ENCODE data around the gene CUX1. TPM values are rescaled to one million over a fixed set of nuclear protein-coding genes. Genes with fewer than 3 reads are reported as not detected.
A peak's percentile ranks its signal among the peaks of the same experiment; 100 is the strongest.

Gene CUX1
- polyA plus RNA-seq, 3 donors from 2014 or later = 3.1 to 25.9 (median 12.5) TPM

DNA sequence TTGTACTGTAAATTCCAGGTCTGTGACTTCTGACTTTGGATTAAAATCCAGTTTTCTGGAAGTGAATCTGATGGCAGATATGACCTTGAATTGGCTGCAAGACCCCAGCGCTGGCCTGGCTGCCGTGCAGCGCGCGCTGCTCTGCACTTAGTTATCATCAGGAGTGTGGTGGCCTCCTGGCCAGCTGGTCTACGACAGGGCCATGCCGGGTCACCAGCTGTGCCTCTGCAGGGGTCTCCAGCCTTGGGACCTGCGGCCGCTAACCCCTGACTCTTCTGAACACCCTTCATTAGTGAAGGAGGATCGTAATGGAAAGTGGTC, 278.5 kb downstream of the CUX1 start:
- peaks cover 0 to 6% (median 4%) of the 10 kb centered on the region in 3 donors for H3K36me3 Mint-ChIP-seq
- H3K27me3 Mint-ChIP-seq (ENCODE audit: low read depth in 3 of 3) = no peaks in the 10 kb centered on the region
- H3K4me1 Mint-ChIP-seq = no peaks in the 10 kb centered on the region
- H3K27ac Mint-ChIP-seq = no peak overlapping the region
- no peaks in the 10 kb centered on the region for H3K9me3 Mint-ChIP-seq
- DNase-seq = no peak
- no peak overlapping the region for H3K4me3 Mint-ChIP-seq

DNA sequence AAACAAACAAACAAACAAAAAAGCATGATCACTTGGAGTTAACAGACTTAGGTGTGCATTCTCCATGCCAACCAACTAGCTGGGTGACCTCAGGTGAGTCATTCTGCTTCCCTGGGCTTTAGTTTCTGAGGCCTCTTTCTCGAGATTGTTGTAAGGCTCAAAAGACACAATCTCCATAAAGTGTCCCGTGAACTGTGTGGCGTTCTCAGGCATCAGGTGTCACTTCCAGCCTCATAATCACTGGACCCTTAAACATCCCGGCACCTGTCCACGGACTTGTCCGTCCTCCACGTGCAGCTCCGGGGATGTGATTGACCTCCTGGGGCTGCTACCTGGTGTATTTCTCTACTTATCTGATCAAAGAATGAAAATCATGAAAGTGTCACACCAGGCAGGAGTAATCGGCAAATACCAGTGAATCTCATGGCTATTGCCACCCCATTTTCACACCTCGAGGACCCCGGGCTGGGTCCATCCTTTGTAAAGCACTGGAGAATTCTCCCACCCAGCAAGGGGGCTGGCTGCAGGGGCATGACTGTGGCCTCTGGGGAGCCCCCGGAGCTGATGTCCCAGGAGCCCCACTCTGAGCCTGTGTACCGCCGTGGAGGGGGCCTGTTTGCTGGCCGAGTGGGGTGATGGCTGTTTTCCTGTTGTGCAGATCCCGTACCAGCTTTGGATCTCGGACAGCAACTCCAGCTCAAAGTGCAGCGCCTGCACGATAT, 279.4 kb downstream of the CUX1 start:
- H3K4me1 Mint-ChIP-seq = no peaks in the 10 kb centered on the region
- no peaks in the 10 kb centered on the region for H3K27me3 Mint-ChIP-seq (ENCODE audit: low read depth in 3 of 3)
- H3K36me3 Mint-ChIP-seq = peaks cover 0 to 6% (median 4%) of the 10 kb centered on the region in 3 donors
- DNase-seq = no peak
- no peak overlapping the region for H3K4me3 Mint-ChIP-seq
- H3K27ac Mint-ChIP-seq = no peak overlapping the region
- no peaks in the 10 kb centered on the region for H3K9me3 Mint-ChIP-seq

DNA sequence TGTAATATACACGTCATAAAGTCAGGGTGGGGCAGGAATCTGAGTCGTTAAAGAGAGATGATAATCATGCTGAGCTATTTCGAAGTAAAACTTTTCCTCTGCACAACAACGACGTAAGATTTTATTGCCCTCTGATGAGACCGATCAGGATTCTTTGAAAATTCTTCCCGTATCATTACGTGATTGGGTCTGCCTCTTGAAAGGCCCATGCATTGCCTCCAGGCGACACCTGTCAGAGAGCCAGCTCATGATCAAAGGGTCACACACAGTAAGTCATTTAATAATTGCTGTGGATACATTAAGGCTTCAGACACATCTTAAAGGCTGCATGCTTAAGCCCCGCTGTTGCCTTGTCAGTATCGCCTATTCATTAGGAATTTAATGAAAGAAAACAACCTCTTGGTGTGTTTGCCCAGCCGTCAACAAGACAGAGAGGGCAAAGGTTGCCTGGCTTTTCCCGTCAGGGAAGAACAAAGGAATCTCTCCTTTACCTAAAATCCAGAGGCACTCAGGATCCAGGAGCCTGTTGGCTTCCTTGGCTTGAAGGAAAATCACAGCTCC, 280.3 kb downstream of the CUX1 start:
- Mint-ChIP-seq H3K9me3 (no peaks in the 10 kb centered on the region), H3K36me3 (no peaks in the 10 kb centered on the region), H3K27ac (no peak overlapping the region), H3K27me3 (ENCODE audit: low read depth in 3 of 3) (no peaks in the 10 kb centered on the region), H3K4me1 (no peaks in the 10 kb centered on the region), H3K4me3 (no peak overlapping the region)
- DNase-seq = no peak

DNA sequence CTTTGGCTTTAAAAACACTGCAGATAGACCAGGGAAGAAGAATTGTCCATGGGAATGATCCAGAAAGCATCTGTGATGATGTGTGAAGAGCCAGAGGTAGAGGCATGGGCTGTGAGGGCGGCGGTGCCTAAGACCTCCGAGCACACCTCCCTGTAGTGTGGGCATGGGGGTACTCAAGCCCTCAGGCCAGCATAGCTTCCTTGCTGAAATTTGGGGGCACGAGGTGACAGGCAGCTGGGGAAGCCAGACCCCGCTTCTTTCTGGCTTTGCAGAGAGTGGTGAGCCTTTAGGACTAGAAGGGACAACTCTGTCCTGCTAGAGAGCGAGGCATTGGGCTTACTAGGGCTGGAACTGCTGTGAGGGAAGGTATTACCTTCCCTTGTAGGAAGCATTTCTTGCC, 281.6 kb downstream of the CUX1 start:
- Mint-ChIP-seq H3K36me3 (peaks cover 7 to 9% (median 8%) of the 10 kb centered on the region in 3 donors), H3K4me3 (no peak overlapping the region), H3K27me3 (ENCODE audit: low read depth in 3 of 3) (no peaks in the 10 kb centered on the region), H3K9me3 (no peaks in the 10 kb centered on the region), H3K27ac (no peak overlapping the region), H3K4me1 (peaks cover 0 to 2% of the 10 kb centered on the region in 2 donors)
- DNase-seq = no peak

DNA sequence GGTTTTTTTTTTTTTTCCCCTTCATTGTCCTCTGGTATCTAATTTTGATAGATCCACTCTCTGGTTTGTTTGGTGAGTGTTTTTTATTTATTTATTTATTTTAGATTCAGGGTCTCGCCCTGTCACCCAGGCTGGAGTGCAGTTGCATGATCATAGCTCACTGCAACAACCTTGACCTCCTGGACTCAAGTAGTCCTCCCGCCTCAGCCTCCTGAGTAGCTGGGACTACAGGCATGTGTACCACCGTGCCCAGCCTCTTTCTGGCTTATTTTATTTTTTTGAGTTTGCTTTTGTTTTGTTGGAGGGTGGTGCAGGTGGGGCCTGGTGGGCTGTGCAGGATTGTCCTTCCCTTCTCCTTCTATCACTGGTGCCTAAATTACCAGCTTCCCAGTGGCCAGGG, 282.0 kb downstream of the CUX1 start:
- no peak overlapping the region for H3K4me3 Mint-ChIP-seq
- H3K4me1 Mint-ChIP-seq = peaks cover 0 to 2% of the 10 kb centered on the region in 2 donors
- no peaks in the 10 kb centered on the region for H3K27me3 Mint-ChIP-seq (ENCODE audit: low read depth in 3 of 3)
- no peak overlapping the region for H3K27ac Mint-ChIP-seq
- no peak for DNase-seq
- H3K36me3 Mint-ChIP-seq = peaks cover 12 to 14% (median 12%) of the 10 kb centered on the region in 3 donors
- H3K9me3 Mint-ChIP-seq = no peaks in the 10 kb centered on the region

DNA sequence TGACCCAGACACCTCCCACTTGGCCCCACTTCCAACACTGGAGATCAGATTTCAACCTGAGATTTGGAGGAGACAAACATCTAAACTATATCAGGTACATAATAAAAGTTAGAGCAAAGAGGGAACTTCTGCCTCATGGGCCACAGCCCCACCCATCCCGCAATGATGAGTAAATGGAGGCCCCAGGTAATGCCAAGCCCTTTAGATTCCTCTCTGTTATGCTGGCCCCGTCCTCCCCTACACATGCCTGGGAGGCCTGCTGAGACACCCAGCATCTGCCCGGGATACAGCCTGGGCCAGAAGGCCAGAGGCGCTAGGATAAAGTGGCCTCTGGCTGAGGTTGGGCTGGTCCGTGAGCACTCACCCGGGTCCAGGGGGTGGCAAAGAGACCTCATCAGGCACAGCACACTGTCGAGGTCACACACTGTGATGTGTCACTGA, 283.7 kb downstream of the CUX1 start:
- H3K9me3 Mint-ChIP-seq = no peaks in the 10 kb centered on the region
- no peak for DNase-seq
- peaks cover 0 to 2% of the 10 kb centered on the region in 2 donors for H3K4me1 Mint-ChIP-seq
- H3K36me3 Mint-ChIP-seq = peaks cover 19 to 20% (median 20%) of the 10 kb centered on the region in 3 donors
- H3K27ac Mint-ChIP-seq = no peak overlapping the region
- no peak overlapping the region for H3K4me3 Mint-ChIP-seq
- no peaks in the 10 kb centered on the region for H3K27me3 Mint-ChIP-seq (ENCODE audit: low read depth in 3 of 3)

DNA sequence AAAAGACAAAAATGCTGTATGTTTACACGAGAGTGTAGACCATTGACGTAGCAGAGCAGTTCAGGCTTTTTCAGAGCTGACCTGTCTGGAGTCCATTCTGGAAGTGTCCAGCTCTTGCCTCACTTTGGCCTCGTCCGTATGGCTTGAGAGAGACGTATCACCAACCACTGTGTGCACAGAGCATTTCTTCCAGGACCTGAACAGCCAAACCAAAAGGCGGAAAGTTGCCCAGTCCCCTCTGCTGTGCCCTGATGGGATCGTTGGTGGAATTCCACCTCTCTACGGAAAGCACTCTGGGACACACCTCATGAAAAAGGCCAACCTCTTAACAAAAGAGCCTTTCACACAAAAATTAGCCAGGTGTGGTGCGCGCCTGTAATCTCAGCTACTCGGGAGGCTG, 284.5 kb downstream of the CUX1 start:
- H3K4me3 Mint-ChIP-seq = no peak overlapping the region
- no peak overlapping the region for H3K27ac Mint-ChIP-seq
- no peaks in the 10 kb centered on the region for H3K27me3 Mint-ChIP-seq (ENCODE audit: low read depth in 3 of 3)
- peaks cover 0 to 2% of the 10 kb centered on the region in 2 donors for H3K4me1 Mint-ChIP-seq
- no peaks in the 10 kb centered on the region for H3K9me3 Mint-ChIP-seq
- DNase-seq = no peak
- peaks cover 20% of the 10 kb centered on the region in 3 donors for H3K36me3 Mint-ChIP-seq

DNA sequence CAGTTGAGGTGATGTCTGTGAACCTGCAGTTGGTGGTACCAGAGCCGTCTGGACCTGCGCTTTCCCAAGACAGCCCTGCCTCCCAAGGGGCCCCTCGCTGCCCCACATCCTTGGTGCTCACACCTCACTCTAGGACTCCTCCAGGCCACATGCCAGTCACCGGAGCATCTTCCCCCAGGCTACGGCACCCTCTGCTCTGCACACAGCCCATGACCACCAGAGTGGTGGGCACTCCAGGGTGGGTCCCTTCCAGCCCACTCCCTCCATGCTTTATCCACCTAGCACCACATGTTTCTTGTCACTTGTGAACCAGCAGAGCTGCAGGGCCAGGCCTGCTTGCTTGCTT, 285.6 kb downstream of the CUX1 start:
- H3K36me3 Mint-ChIP-seq = peaks cover 20 to 22% (median 20%) of the 10 kb centered on the region in 3 donors
- no peaks in the 10 kb centered on the region for H3K9me3 Mint-ChIP-seq
- no peaks in the 10 kb centered on the region for H3K27me3 Mint-ChIP-seq (ENCODE audit: low read depth in 3 of 3)
- DNase-seq = no peak
- H3K4me1 Mint-ChIP-seq = peaks cover 0 to 2% of the 10 kb centered on the region in 2 donors
- H3K27ac Mint-ChIP-seq = peak overlapping the region in 1 of 6 donors; percentile 67
- no peak overlapping the region for H3K4me3 Mint-ChIP-seq

DNA sequence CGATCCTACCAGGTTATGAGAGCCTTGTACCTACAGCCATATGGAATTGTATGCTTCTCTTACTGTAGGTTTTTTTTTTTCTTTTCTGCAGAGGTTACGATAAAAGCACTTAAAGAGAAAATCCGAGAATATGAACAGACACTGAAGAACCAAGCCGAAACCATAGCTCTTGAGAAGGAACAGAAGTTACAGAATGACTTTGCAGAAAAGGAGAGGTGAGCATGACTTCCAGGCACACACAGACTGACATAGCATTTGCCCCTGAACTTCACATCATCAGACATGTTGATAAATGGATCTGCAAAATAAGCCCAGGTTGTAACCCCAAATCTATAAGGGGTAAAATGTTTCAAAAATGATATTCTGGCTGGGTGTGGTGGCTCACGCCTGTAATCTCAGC, 286.8 kb downstream of the CUX1 start:
- no peak overlapping the region for H3K27ac Mint-ChIP-seq

DNA sequence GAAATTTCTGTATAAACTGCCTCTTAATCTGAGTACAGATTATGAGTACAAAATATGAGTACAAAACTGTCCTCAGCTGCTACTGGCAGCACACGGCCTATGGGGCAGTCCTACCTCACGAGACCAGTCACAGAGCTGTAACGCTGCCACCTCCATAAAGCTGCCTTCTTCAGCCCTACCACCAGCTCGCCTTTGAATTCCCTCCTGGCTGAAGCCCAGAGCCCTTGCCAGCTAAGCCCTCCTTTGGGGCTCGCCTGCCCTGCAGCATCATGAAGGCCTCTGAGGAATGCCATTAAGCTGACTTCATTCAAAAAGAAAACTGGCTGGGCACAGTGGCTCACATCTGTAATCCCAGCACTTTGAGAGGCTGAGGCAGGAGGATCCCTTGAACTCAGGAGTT, 289.2 kb downstream of the CUX1 start:
- Mint-ChIP-seq H3K4me3 (no peak overlapping the region), H3K27ac (no peak overlapping the region), H3K4me1 (peaks cover 0 to 2% of the 10 kb centered on the region in 2 donors), H3K9me3 (no peaks in the 10 kb centered on the region), H3K36me3 (peaks cover 20 to 23% (median 22%) of the 10 kb centered on the region in 3 donors), H3K27me3 (ENCODE audit: low read depth in 3 of 3) (no peaks in the 10 kb centered on the region)
- DNase-seq = no peak

More for the DNA sequence above, 286.8 kb downstream of the CUX1 start:
- H3K27me3 Mint-ChIP-seq (ENCODE audit: low read depth in 3 of 3) = no peaks in the 10 kb centered on the region
- H3K9me3 Mint-ChIP-seq = no peaks in the 10 kb centered on the region
- peaks cover 0 to 2% of the 10 kb centered on the region in 2 donors for H3K4me1 Mint-ChIP-seq
- H3K4me3 Mint-ChIP-seq = no peak overlapping the region
- no peak for DNase-seq
- peaks cover 20 to 22% (median 20%) of the 10 kb centered on the region in 3 donors for H3K36me3 Mint-ChIP-seq

DNA sequence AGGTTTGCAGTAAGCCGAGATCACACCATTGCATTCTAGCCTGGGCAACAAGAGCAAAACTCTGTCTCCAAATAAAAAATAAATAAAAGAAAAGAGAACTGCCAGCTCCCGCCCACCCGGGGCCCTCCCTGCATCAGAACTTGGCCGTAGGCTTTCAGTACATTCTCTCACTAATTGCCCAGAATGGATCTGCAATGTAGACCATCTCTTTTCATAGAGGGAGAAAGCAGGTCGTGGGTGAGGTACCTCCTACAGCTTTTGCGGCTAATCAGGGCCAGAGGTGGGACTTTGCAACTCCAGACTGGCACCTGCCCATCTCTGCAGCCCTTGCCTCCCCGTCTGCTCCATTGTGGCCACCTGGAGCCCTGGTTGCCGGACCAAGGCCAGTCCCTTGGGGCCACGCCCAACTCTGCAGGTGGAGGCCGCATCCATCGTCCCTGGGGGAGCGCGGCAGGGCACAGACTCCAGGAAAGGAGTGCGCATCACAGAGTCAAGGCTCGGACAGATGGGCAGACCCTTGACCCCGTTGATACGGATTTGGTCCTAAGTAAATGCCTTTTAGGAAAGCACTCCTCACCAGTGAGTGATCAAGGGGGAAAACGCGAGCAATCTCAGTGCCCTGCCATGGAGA, 290.2 kb downstream of the CUX1 start:
- Mint-ChIP-seq H3K4me1 (peaks cover 0 to 2% of the 10 kb centered on the region in 2 donors), H3K4me3 (no peak overlapping the region), H3K27me3 (ENCODE audit: low read depth in 3 of 3) (no peaks in the 10 kb centered on the region), H3K36me3 (peaks cover 20 to 23% (median 22%) of the 10 kb centered on the region in 3 donors), H3K27ac (no peak overlapping the region), H3K9me3 (no peaks in the 10 kb centered on the region)
- DNase-seq = no peak

DNA sequence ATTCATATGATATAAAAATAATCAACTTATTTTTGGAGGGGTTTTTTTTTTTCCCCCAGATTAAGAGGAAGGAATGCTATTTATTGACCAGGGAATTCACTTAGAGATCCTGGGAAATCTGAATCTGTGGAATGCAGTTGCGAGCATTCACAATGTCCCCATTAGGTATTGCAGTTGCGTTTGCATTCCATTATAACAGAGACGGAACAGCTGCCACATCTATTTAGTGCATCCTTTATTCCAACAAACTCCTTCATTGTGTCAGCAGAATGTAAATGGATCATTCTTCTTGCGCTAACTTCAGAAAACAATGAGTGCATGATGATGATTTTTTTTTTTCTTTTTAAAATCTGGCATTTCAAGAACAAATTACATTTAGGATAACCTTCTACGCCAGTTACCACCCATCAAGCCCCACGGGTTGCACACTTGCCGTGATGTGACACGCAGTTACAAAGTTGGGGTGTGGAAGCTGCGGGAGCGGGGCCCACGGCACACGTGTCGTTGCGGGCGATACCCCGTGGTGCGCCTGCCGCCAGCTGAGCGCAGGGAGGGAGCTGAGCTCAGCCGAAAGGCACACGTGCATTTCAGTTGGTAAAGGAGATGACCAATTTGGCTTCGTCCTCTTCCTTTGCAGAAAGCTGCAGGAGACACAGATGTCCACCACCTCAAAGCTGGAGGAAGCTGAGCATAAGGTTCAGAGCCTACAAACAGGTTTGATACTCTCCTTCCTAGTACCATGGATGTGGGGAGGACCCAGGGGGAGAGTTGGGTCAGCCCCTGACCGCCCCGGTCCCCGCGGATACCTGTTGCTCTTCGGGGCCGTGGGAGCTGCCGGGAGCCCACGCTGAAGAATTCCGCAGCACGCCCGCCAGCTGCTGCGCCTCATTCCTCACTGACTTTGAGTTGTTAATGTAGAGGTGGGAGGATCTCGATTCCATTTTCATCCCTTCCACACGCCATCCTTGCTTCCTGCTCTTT, 293.9 kb downstream of the CUX1 start:
- no peak for DNase-seq
- H3K27me3 Mint-ChIP-seq (ENCODE audit: low read depth in 3 of 3) = no peaks in the 10 kb centered on the region
- no peak overlapping the region for H3K27ac Mint-ChIP-seq
- no peaks in the 10 kb centered on the region for H3K9me3 Mint-ChIP-seq
- H3K4me3 Mint-ChIP-seq = no peak overlapping the region
- H3K4me1 Mint-ChIP-seq = no peaks in the 10 kb centered on the region
- peaks cover 18 to 21% (median 19%) of the 10 kb centered on the region in 3 donors for H3K36me3 Mint-ChIP-seq

DNA sequence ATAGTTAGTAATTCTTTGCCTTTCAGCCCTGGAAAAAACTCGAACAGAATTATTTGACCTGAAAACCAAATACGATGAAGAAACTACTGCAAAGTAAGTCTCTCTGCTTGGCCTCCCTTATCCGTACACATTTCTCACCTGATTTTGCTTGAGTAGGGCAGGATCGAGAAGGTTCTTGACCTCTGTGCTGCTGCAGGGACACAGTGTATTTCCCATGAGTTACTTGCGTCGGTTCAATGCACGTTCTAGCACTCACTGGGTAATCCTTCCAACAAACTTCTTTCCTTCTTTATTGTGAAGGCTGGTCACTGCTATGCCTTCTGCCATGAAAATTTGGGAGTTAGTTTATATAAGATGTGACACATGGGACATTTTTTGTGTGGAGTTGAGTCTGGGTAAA, 297.8 kb downstream of the CUX1 start:
- no peaks in the 10 kb centered on the region for H3K4me1 Mint-ChIP-seq
- no peak overlapping the region for H3K4me3 Mint-ChIP-seq
- no peak for DNase-seq
- H3K27ac Mint-ChIP-seq = no peak overlapping the region
- peaks cover 18 to 33% (median 26%) of the 10 kb centered on the region in 3 donors for H3K36me3 Mint-ChIP-seq
- no peaks in the 10 kb centered on the region for H3K27me3 Mint-ChIP-seq (ENCODE audit: low read depth in 3 of 3)
- no peaks in the 10 kb centered on the region for H3K9me3 Mint-ChIP-seq

DNA sequence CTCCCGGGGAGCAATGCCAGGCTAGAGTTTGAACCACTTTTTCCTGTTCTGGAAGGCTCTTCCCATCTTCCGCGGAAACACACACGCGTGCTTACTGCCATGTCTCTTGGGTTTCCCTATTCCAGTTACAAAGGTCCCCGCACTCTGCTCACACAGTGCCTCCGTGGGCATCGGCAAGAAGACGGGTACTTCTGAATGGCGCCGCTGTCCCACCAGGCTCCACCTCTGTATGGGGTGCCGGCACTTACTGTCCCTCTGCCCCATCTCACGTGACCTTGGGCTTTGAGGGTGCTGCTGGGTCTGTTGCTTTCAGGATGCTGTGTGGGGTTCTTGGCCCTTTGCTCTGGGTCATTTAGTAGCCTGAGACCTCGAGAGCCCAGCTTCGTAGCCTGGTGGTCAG, 298.5 kb downstream of the CUX1 start:
- H3K4me3 Mint-ChIP-seq = no peak overlapping the region
- H3K27me3 Mint-ChIP-seq (ENCODE audit: low read depth in 3 of 3) = no peaks in the 10 kb centered on the region
- H3K9me3 Mint-ChIP-seq = no peaks in the 10 kb centered on the region
- no peak for DNase-seq
- no peaks in the 10 kb centered on the region for H3K4me1 Mint-ChIP-seq
- no peak overlapping the region for H3K27ac Mint-ChIP-seq
- H3K36me3 Mint-ChIP-seq = peaks cover 18 to 29% (median 26%) of the 10 kb centered on the region in 3 donors

Measured in immature natural killer cell (primary cell).